ENCODE results near the gene PSAP. TPM values are rescaled to one million over a fixed set of nuclear protein-coding genes. Genes with fewer than 3 reads are reported as not detected.

Gene PSAP
- total RNA-seq, 2 experiments from 2014 or later = 156 to 161 TPM

Small RNAs within 50 kb of the gene (microRNA-seq; reads per million reads assigned to microRNA genes)
- gene MIR7152 (ENCODE audit: borderline microRNAs expressed) = not detected

Other genes with a start within 250 kb of the PSAP start
- gene C10orf105, start 131.5 kb downstream of the PSAP start, total RNA-seq = under 1 TPM; 0.14 to 0.33 TPM
- gene VSIR, start 77.7 kb downstream of the PSAP start, total RNA-seq = 10 to 100 TPM; 57.3 to 61.7 TPM
- not detected for gene CHST3, start 113.1 kb upstream of the PSAP start, total RNA-seq
- gene SPOCK2, start 237.3 kb upstream of the PSAP start, total RNA-seq = 100 to 1,000 TPM; 909 to 922 TPM

Data from CD8-positive, alpha-beta T cell (primary cell).